ENCODE results near the gene MEGF6.

Gene MEGF6

GRCh38 chr1:3522564-3523265 is 88.6 kb downstream of the MEGF6 start:
- FAIRE-seq = no peak
- TF ChIP-seq POLR2A (IDR thresholded peaks at IDR 0.05; ENCODE audit: low read depth, low read length) = no peak
- TF ChIP-seq TAF1 (IDR thresholded peaks at IDR 0.05; ENCODE audit: borderline replicate concordance, low read depth, low read length) = no peak
- no peak for TF ChIP-seq POLR2AphosphoS5 (IDR thresholded peaks at IDR 0.05; ENCODE audit: low read depth, low read length)
- DNase-seq (ENCODE audit: insufficient read length) = no peak

- FAIRE-seq (no peak), DNase-seq (ENCODE audit: insufficient read length) (no peak)
- TF ChIP-seq POLR2AphosphoS5 (IDR thresholded peaks at IDR 0.05; ENCODE audit: low read depth, low read length) (no peak), TAF1 (IDR thresholded peaks at IDR 0.05; ENCODE audit: borderline replicate concordance, low read depth, low read length) (no peak), POLR2A (IDR thresholded peaks at IDR 0.05; ENCODE audit: low read depth, low read length) (no peak)
Measured at GRCh38 chr1:3522112-3522511, 89.2 kb downstream of the MEGF6 start.

- FAIRE-seq (no peak), DNase-seq (ENCODE audit: insufficient read length) (no peak)
- TF ChIP-seq POLR2A (IDR thresholded peaks at IDR 0.05; ENCODE audit: low read depth, low read length) = no peak
- TF ChIP-seq TAF1 (IDR thresholded peaks at IDR 0.05; ENCODE audit: borderline replicate concordance, low read depth, low read length) = no peak
- TF ChIP-seq POLR2AphosphoS5 (IDR thresholded peaks at IDR 0.05; ENCODE audit: low read depth, low read length) = no peak
Measured at GRCh38 chr1:3521426-3521825, 89.9 kb downstream of the MEGF6 start.

- FAIRE-seq = no peak
- no peak for DNase-seq (ENCODE audit: insufficient read length)
- no peak for TF ChIP-seq POLR2AphosphoS5 (IDR thresholded peaks at IDR 0.05; ENCODE audit: low read depth, low read length)
- no peak for TF ChIP-seq TAF1 (IDR thresholded peaks at IDR 0.05; ENCODE audit: borderline replicate concordance, low read depth, low read length)
- no peak for TF ChIP-seq POLR2A (IDR thresholded peaks at IDR 0.05; ENCODE audit: low read depth, low read length)
Measured at GRCh38 chr1:3520419-3521378, 90.6 kb downstream of the MEGF6 start.

- no peak for DNase-seq (ENCODE audit: insufficient read length)
- no peak for FAIRE-seq
- TF ChIP-seq POLR2A (IDR thresholded peaks at IDR 0.05; ENCODE audit: low read depth, low read length) (no peak), TAF1 (IDR thresholded peaks at IDR 0.05; ENCODE audit: borderline replicate concordance, low read depth, low read length) (no peak), POLR2AphosphoS5 (IDR thresholded peaks at IDR 0.05; ENCODE audit: low read depth, low read length) (no peak)
Measured at GRCh38 chr1:3519301-3519885, 91.9 kb downstream of the MEGF6 start.

GRCh38 chr1:3518756-3519155 is 92.6 kb downstream of the MEGF6 start:
- no peak for TF ChIP-seq POLR2AphosphoS5 (IDR thresholded peaks at IDR 0.05; ENCODE audit: low read depth, low read length)
- TF ChIP-seq TAF1 (IDR thresholded peaks at IDR 0.05; ENCODE audit: borderline replicate concordance, low read depth, low read length) = no peak
- TF ChIP-seq POLR2A (IDR thresholded peaks at IDR 0.05; ENCODE audit: low read depth, low read length) = no peak
- no peak for FAIRE-seq
- no peak for DNase-seq (ENCODE audit: insufficient read length)

- FAIRE-seq = no peak
- TF ChIP-seq POLR2AphosphoS5 (IDR thresholded peaks at IDR 0.05; ENCODE audit: low read depth, low read length) (no peak), POLR2A (IDR thresholded peaks at IDR 0.05; ENCODE audit: low read depth, low read length) (no peak), TAF1 (IDR thresholded peaks at IDR 0.05; ENCODE audit: borderline replicate concordance, low read depth, low read length) (no peak)
Measured at GRCh38 chr1:3518256-3518655, 93.1 kb downstream of the MEGF6 start.

GRCh38 chr1:3516911-3517675 is 94.2 kb downstream of the MEGF6 start:
- no peak for TF ChIP-seq POLR2AphosphoS5 (IDR thresholded peaks at IDR 0.05; ENCODE audit: low read depth, low read length)
- no peak for TF ChIP-seq TAF1 (IDR thresholded peaks at IDR 0.05; ENCODE audit: borderline replicate concordance, low read depth, low read length)
- TF ChIP-seq POLR2A (IDR thresholded peaks at IDR 0.05; ENCODE audit: low read depth, low read length) = no peak
- DNase-seq (ENCODE audit: insufficient read length) (no peak), FAIRE-seq (no peak)

More at GRCh38 chr1:3518256-3518655, 93.1 kb downstream of the MEGF6 start:
- no peak for DNase-seq (ENCODE audit: insufficient read length)

GRCh38 chr1:3516481-3516869 is 94.8 kb downstream of the MEGF6 start:
- DNase-seq (ENCODE audit: insufficient read length) (no peak), FAIRE-seq (no peak)
- no peak for TF ChIP-seq POLR2AphosphoS5 (IDR thresholded peaks at IDR 0.05; ENCODE audit: low read depth, low read length)
- no peak for TF ChIP-seq POLR2A (IDR thresholded peaks at IDR 0.05; ENCODE audit: low read depth, low read length)
- TF ChIP-seq TAF1 (IDR thresholded peaks at IDR 0.05; ENCODE audit: borderline replicate concordance, low read depth, low read length) = no peak

GRCh38 chr1:3515774-3516480 is 95.4 kb downstream of the MEGF6 start:
- FAIRE-seq (no peak), DNase-seq (ENCODE audit: insufficient read length) (no peak)
- TF ChIP-seq TAF1 (IDR thresholded peaks at IDR 0.05; ENCODE audit: borderline replicate concordance, low read depth, low read length) (no peak), POLR2AphosphoS5 (IDR thresholded peaks at IDR 0.05; ENCODE audit: low read depth, low read length) (no peak), POLR2A (IDR thresholded peaks at IDR 0.05; ENCODE audit: low read depth, low read length) (no peak)
